GM21515 (cell line): Measurements from ENCODE around the gene PDIA5.

Source experiments
- ATAC-seq: cut with Tn5 transposase; IDR thresholded peaks from one replicate; pipeline ENCODE4 v1.9.1; 2021; ENCODE audit not compliant: unreplicated experiment

The PDIA5 gene

GRCh38 chr3:123161167-123161566 is 94.3 kb downstream of the PDIA5 start:
- ATAC-seq, result no peak

DNA sequence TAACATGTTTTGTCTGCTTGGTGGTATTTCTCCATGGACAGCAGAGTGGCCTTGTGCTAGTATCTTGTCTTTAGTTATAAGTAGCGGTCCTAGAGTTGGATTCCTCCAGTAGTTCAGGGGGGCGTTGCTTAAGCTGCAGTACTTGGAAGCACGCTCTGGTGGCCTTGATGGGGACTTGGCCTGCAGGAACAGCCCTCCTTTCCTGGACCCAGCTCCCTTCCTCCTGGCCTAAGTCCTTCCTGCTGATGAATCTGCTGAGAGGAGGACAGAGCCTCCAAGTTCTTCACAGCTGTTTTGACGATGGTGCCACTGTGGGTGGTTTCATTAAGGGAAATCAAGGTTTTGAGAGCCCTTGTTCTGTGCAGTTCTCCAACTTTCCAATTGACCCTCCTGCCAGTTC is 96.3 kb downstream of the PDIA5 start:
- no peak for ATAC-seq

- ATAC-seq, result no peak
Observed at GRCh38 chr3:123165163-123165562, 98.3 kb downstream of the PDIA5 start.

- no peak for ATAC-seq
Observed at GRCh38 chr3:123167686-123168085, 100.9 kb downstream of the PDIA5 start.

DNA sequence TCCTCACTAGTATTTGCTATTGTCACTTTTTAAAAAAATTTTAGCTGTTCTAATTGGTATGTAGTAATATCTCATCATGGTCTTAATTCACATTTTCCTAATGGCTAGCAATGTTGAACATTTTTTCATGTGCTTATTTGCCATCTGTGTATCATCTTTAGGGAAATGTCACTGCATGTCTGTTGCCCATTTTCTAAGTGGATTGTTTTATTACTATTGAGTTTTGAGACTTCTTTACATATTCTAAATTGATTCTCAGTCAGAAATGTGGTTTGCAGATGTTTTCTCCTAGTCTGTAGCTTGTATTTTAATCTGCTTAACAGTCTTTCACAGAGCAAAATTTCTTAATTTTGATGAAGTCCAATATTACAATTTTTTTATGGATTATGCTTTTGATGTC is 101.3 kb downstream of the PDIA5 start:
- no peak for ATAC-seq

GRCh38 chr3:123168605-123169004 is 101.8 kb downstream of the PDIA5 start:
- ATAC-seq, result no peak

DNA sequence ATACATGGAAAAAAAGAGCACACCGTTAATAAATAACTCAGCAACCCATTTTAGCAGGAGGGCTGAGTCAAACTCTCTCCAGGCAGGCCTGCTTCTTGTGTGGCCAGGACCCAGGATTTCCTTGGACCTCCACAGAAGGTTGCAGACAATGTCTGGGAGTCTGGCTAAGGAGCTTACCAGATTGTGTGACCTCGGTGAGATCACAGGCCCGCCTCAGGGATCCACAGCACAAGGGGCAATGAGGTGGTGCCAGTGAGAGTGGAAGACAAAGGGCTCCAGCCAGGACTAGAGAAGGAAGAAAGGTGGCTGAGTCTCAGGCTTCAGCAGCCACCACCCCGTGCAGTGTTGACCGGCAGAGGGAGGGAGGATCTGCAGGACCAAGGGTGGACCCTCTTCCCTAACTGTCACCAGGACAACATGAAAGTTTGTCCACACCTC is 102.7 kb downstream of the PDIA5 start:
- no peak for ATAC-seq

- no peak for ATAC-seq
Observed at GRCh38 chr3:123169930-123170329, 103.1 kb downstream of the PDIA5 start.

- ATAC-seq, result no peak
Observed at GRCh38 chr3:123180791-123181190, 114.0 kb downstream of the PDIA5 start.

DNA sequence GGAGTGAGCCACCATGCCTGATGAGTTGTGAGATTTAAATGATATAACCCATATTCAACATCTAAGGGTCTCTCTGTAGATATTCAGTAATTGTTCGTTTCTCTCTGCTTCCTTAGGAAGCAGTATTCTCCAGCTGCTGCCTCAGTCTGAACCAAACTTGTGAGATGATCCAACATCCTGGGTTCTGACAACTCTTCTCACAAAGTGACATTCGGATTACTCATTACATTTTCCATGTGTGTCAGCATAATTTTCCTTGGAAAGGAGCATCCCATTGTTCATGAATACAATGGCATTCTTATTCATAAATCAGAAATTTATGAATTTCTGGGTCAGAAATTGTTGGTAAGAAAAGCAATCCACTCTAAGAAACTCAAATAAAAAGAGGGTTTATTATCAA is 119.9 kb downstream of the PDIA5 start:
- ATAC-seq, result no peak

DNA sequence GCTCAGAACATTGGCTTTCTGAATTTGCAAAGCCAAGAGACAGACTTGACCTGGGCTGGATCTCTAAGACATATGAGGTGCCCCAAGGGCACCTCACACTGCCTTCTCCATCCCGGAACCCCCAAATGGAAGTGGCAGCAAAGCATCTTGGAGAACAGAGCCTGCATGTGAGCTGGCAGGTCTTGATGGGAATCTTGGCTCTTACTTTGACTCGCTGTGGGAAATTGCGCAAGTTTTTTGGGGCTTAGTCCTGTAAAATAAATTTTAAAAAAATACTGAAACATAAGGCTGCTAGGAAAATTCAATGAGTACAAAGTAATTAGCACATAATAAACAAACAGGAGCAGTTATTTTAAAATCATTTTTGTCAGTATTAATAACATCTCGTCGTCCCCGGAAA is 121.2 kb downstream of the PDIA5 start:
- no peak for ATAC-seq

DNA sequence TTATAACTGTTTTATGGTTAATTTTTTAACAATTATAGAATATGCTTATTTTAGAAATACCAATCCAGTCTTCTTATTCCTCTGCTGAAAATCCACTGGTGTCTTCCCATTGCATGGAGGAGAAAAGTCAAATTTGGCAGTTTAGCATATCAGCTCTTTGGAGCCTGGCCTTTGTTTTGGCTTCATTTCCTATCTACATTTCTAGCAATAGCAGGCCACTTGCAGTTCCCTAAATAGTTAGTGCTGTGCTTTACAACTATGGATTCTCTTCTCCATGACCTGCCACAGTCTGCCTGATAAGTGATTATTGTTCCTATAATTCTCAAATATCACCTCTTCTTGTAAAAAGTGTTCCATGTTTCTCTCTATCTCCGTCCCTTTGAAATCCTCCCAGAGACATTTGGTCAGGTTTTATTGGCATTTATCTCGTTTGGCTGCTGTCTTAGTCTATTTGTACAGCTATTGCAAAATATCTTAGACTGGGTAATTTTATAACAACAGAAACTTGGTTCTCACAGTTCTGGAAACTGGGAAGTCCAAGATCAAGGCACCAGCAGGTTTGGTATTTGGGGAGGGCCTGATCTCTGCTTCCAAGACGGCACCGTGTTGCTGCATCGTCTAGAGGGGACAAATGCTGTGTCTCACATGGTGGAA is 126.8 kb downstream of the PDIA5 start:
- ATAC-seq, result no peak

DNA sequence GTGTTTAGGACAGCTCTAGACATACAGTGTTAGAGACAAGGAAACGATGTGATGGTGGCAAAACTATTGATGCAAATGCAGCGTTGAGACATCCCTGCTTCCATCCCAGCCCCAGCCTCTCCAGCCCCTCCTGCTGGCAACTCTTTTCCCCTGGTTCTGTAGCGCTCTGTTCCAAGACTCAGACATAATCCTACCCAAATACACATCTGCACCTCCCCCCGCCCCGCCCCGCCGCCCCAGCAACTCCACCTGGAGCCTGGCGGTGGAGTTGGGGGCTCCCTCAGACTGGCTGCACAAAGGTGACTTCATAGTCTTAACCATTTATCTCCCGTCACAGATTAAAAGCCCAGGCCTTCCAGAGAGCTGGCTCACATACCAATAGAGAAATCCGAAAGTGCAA is 127.7 kb downstream of the PDIA5 start:
- no peak for ATAC-seq

DNA sequence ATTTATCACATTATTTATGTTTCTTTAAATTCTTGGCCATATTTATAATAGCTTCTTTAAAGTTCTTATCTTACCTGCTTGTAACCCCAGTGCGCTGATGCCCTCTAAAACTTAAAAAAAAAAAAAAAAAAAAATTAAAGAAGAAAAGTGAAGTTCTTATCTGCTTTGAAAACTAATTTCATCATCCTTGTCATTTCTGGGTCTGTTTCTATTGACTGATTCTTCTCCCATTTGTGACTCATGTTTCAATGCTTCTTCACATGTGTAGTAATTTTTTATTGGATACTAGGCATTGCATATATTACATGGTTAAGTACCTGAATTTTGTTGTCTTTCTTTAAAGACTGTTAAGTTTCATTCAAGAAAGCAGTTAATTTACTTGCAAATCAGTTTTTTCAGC is 131.5 kb downstream of the PDIA5 start:
- no peak for ATAC-seq

DNA sequence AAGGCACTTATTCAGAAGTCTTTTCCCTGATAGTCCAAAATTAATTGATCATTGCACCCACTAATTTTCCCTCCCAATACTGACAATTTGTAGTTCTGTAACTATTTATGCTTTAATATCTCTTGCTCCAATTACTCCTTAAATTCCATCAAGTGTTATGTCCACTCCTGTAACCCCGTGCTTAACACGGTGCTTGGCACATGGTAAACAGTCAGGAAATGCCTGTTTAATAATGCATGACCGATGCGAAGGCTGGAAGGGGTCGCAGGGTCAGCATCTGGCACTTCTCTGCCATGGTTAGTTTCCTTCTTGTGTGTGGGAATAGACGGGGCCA is 134.4 kb downstream of the PDIA5 start:
- ATAC-seq, result no peak

- ATAC-seq, result peak; percentile 98
Observed at GRCh38 chr3:123201557-123202427, 135.0 kb downstream of the PDIA5 start, which contains the start of gene SEC22A. Gene SEC22A, plus strand, starts transcription at chr3:123201943. Its CDS starts 7,275 bp downstream, at chr3:123209218.

- no peak for ATAC-seq
Observed at GRCh38 chr3:123202451-123202850, 135.6 kb downstream of the PDIA5 start.
